SK-N-SH (cell line): ENCODE results near the gene TNIP3. TPM values are rescaled to one million over a fixed set of nuclear protein-coding genes. Genes with fewer than 3 reads are reported as not detected.

Experiments used
- CTCF ChIA-PET: fragments of 300-600, 350-600 bp; formaldehyde crosslinking; extraction: SDS; loops from one replicate; lab custom pipeline; 2021; lab: Yijun Ruan, JAX
- POLR2A ChIA-PET: fragments of 350-600 bp; sonication (Branson Sonifier 250); formaldehyde crosslinking; extraction: SDS; loops from one replicate; lab custom pipeline; 2020; ENCODE audit warnings: antibody characterized with exemption, inconsistent platforms; lab: Yijun Ruan, JAX
- DNase-seq: peaks from one replicate; pipeline ENCODE4 v3.0.0; 2012
- H2AFZ ChIP-seq: fragments of 200-600 bp; sonication (generic); 2 replicates; pipeline ENCODE4 v1.8.1; 2016; ENCODE audit warnings: antibody characterized with exemption, mild to moderate bottlenecking, low read depth
- H3F3A ChIP-seq: fragments of 200-600 bp; sonication (generic); replicated peaks from 2 replicates; pipeline ENCODE3; 2016; ENCODE audit warnings: antibody characterized with exemption, mild to moderate bottlenecking; ENCODE audit not compliant: insufficient read depth
- H3K27ac ChIP-seq, 2 experiments: fragments of 200-500 bp in 1 of 2; fragments of 200-600 bp in 1 of 2; sonication (Bioruptor generic) in 1 of 2; sonication (generic), shearing (Covaris generic) in 1 of 2; 2 replicates each; pipeline versions ENCODE4 v1.5.1 to v1.6.1; 2014 to 2016; ENCODE audit warnings: low read depth in 2 of 2, inconsistent platforms in 1 of 2, low read length in 1 of 2, mild to moderate bottlenecking in 1 of 2, mixed read lengths in 1 of 2
- H3K27me3 ChIP-seq: fragments of 200-600 bp; sonication (generic), shearing (Covaris generic); 2 replicates; pipeline ENCODE4 v1.6.1; 2016; ENCODE audit warnings: mixed run types; ENCODE audit not compliant: insufficient read depth
- H3K36me3 ChIP-seq, 2 experiments: fragments of 200-500 bp in 1 of 2; fragments of 200-600 bp in 1 of 2; sonication (Bioruptor generic) in 1 of 2; sonication (generic) in 1 of 2; replicated peaks in 1 of 2; 2 replicates each; pipeline versions ENCODE3 to v1.5.1; 2014 to 2016; ENCODE audit warnings: low read length in 1 of 2, mild to moderate bottlenecking in 1 of 2; ENCODE audit not compliant: insufficient read depth in 2 of 2, control insufficient read depth in 1 of 2
- H3K4me1 ChIP-seq, 2 experiments: fragments of 200-500 bp in 1 of 2; fragments of 200-600 bp in 1 of 2; sonication (Bioruptor generic) in 1 of 2; sonication (generic), shearing (Covaris generic) in 1 of 2; 2 replicates each; pipeline versions ENCODE4 v1.5.1 to v1.6.1; 2014 to 2016; ENCODE audit warnings: low read depth in 1 of 2, low read length in 1 of 2, mixed run types in 1 of 2; ENCODE audit not compliant: insufficient read depth in 2 of 2, control insufficient read depth in 1 of 2
- H3K4me2 ChIP-seq: fragments of 200-600 bp; sonication (generic), shearing (Covaris generic); 2 replicates; pipeline ENCODE4 v1.6.1; 2017; ENCODE audit warnings: mixed run types
- H3K4me3 ChIP-seq, 2 experiments: fragments of 200-500 bp in 1 of 2; fragments of 200-600 bp in 1 of 2; sonication (Bioruptor generic) in 1 of 2; sonication (generic), shearing (Covaris generic) in 1 of 2; 2 replicates each; pipeline versions ENCODE4 v1.5.1 to v1.8.1; 2014 to 2016; ENCODE audit warnings: low read depth in 2 of 2, inconsistent platforms in 1 of 2, low read length in 1 of 2, mild to moderate bottlenecking in 1 of 2, mixed read lengths in 1 of 2, moderate library complexity in 1 of 2
- H3K79me2 ChIP-seq: fragments of 200-600 bp; sonication (generic); 2 replicates; pipeline ENCODE4 v1.8.1; 2017; ENCODE audit warnings: mild to moderate bottlenecking; ENCODE audit not compliant: insufficient read depth
- H3K9ac ChIP-seq: fragments of 200-600 bp; sonication (generic); 2 replicates; pipeline ENCODE4 v1.6.1; 2017; ENCODE audit warnings: mixed run types
- H3K9me2 ChIP-seq: fragments of 200-600 bp; sonication (generic); 2 replicates; pipeline ENCODE4 v1.6.1; 2017; ENCODE audit warnings: mixed run types
- H3K9me3 ChIP-seq: fragments of 200-600 bp; sonication (generic); 2 replicates; pipeline ENCODE4 v1.6.1; 2017; ENCODE audit warnings: mixed run types, mild to moderate bottlenecking, moderate library complexity
- H4K20me1 ChIP-seq: fragments of 200-600 bp; sonication (generic); 2 replicates; pipeline ENCODE4 v1.6.1; 2017; ENCODE audit warnings: mild to moderate bottlenecking, mixed run types; ENCODE audit not compliant: insufficient read depth
- CTCF ChIP-seq: fragments of 200-600 bp; sonication (generic); IDR thresholded peaks from 2 replicates; pipeline ENCODE4 v1.6.1; 2017; ENCODE audit warnings: antibody characterized with exemption, mild to moderate bottlenecking, moderate library complexity
- ELF1 ChIP-seq: IDR thresholded peaks from 2 replicates; pipeline ENCODE4 v1.4.0; 2012
- EP300 ChIP-seq, 2 experiments: IDR thresholded peaks; 2 replicates each; pipeline versions ENCODE4 v1.4.0 to v1.6.1; 2012; ENCODE audit warnings: borderline replicate concordance in 1 of 2, low read depth in 1 of 2, low read length in 1 of 2
- EZH2phosphoT487 ChIP-seq: fragments of 200-600 bp; sonication (generic); IDR thresholded peaks from 2 replicates; pipeline ENCODE4 v1.6.1; 2017; ENCODE audit warnings: low read depth, mixed run types, mild to moderate bottlenecking, antibody characterized with exemption, moderate library complexity, borderline replicate concordance
- FOSL2 ChIP-seq: IDR thresholded peaks from 2 replicates; pipeline ENCODE4 v1.4.0; 2012; ENCODE audit warnings: low read depth, mild to moderate bottlenecking, moderate library complexity, borderline replicate concordance
- FOXJ3 ChIP-seq: sonication (generic); formaldehyde crosslinking; IDR thresholded peaks from 2 replicates; pipeline ENCODE4 v1.5.1; 2020; ENCODE audit warnings: mild to moderate bottlenecking, missing genetic modification reagents
- GABPA ChIP-seq: IDR thresholded peaks from 2 replicates; pipeline ENCODE4 v1.4.0; 2012; ENCODE audit warnings: low read depth, mild to moderate bottlenecking
- GATA2 ChIP-seq: sonication (generic); formaldehyde crosslinking; IDR thresholded peaks from 2 replicates; pipeline ENCODE4 v1.5.0; 2020; ENCODE audit warnings: mild to moderate bottlenecking, missing genetic modification reagents
- JUND ChIP-seq: IDR thresholded peaks from 2 replicates; pipeline ENCODE4 v1.4.0; 2012
- MAX ChIP-seq: IDR thresholded peaks from 2 replicates; pipeline ENCODE4 v1.4.0; 2012; ENCODE audit warnings: low read depth
- MEF2A ChIP-seq: IDR thresholded peaks from 2 replicates; pipeline ENCODE4 v1.4.0; 2012; ENCODE audit warnings: low read depth, borderline replicate concordance
- NFIC ChIP-seq: IDR thresholded peaks from 2 replicates; pipeline ENCODE4 v1.4.0; 2012; ENCODE audit warnings: borderline replicate concordance
- RCOR1 ChIP-seq: fragments of 150-350 bp; IDR thresholded peaks from 2 replicates; pipeline ENCODE4 v1.6.1; 2017; ENCODE audit warnings: antibody characterized with exemption, low read length
- REST ChIP-seq: IDR thresholded peaks from 2 replicates; pipeline ENCODE4 v1.6.1; 2012; ENCODE audit warnings: mild to moderate bottlenecking, low read depth, low read length, moderate library complexity
- SMC3 ChIP-seq: IDR thresholded peaks from 2 replicates; pipeline ENCODE4 v1.6.1; 2012; ENCODE audit warnings: low read depth, low read length, improper control_type of control experiment
- TCF12 ChIP-seq: IDR thresholded peaks from 2 replicates; pipeline ENCODE4 v1.4.0; 2012
- TEAD4 ChIP-seq: IDR thresholded peaks from 2 replicates; pipeline ENCODE4 v1.4.0; 2012; ENCODE audit warnings: mild to moderate bottlenecking, borderline replicate concordance; ENCODE audit not compliant: insufficient read depth
- USF2 ChIP-seq: fragments of 150-350 bp; IDR thresholded peaks from 2 replicates; pipeline ENCODE4 v1.6.1; 2017; ENCODE audit warnings: antibody characterized with exemption, low read length, low read depth, borderline replicate concordance
- YY1 ChIP-seq: IDR thresholded peaks from 2 replicates; pipeline ENCODE4 v1.4.0; 2012; ENCODE audit warnings: low read depth, mild to moderate bottlenecking
- WGBS: methylation state at CpG from one replicate; pipeline ENCODE4 v1.1.6; 2017; ENCODE audit warnings: low lambda C conversion rate; 5-methylcytosine and 5-hydroxymethylcytosine counted together
- polyA plus RNA-seq, 3 experiments: library from polyadenylated mRNA; depleted of rRNA; stranded (reverse); fragments of >200 nt; gene quantifications; 2 replicates each; pipeline ENCODE4 v1.2.3, GENCODE V29; 2012

Gene TNIP3
- polyA plus RNA-seq, 1 of the 3 experiments (the other 2 are of a cell fraction), result 0.15 TPM

GRCh38 chr4:121126449-121127006 is 37.6 kb downstream of the TNIP3 start:
- POLR2A ChIA-PET, result no interaction called here
- H3K4me3 ChIP-seq, result no peak overlapping the region
- H3K9ac ChIP-seq, result no peak overlapping the region
- no peaks in the 10 kb centered on the region for H3K79me2 ChIP-seq
- WGBS, result 45% methylated on average over 6 of the region's 6 CpGs
- no peak overlapping the region for H2AFZ ChIP-seq
- CTCF ChIA-PET, result interaction anchor here (0.8 to 1.6 kb wide), 3 partner anchors 11 to 66 kb away, joined by 3 to 5 read pairs (median 4); no protein-coding TSS in a partner anchor
- H4K20me1 ChIP-seq, result no peaks in the 10 kb centered on the region
- no peak overlapping the region for H3K4me2 ChIP-seq
- no peaks in the 10 kb centered on the region for H3K36me3 ChIP-seq
- peak; percentile 28 for DNase-seq
- no peaks in the 10 kb centered on the region for H3K9me3 ChIP-seq
- TF ChIP-seq SMC3 (no peak), EP300 (IDR thresholded peaks at IDR 0.05; ENCODE audit: borderline replicate concordance in 1 of 2, low read depth in 1 of 2, low read length in 1 of 2) (peak in 1 of 2 experiments; percentile 31; a peak in 1 of 4 replicates), RCOR1 (peak; percentile 66; the same call in 1 of the 2 replicates), MEF2A (no peak)
- no peaks in the 10 kb centered on the region for H3F3A ChIP-seq
- H3K27me3 ChIP-seq, result no peaks in the 10 kb centered on the region
- peaks cover 0 to 6% of the 10 kb centered on the region in 2 experiments; a peak in 1 of 4 replicates for H3K4me1 ChIP-seq
- no peaks in the 10 kb centered on the region for H3K9me2 ChIP-seq
- no peak overlapping the region for H3K27ac ChIP-seq

- 94% methylated on average over 3 of the region's 3 CpGs for WGBS
- H3K9me3 ChIP-seq, result no peaks in the 10 kb centered on the region
These were observed 38.6 kb downstream of the TNIP3 start for GRCh38 chr4:121125498-121125885.

More at GRCh38 chr4:121125498-121125885, 38.6 kb downstream of the TNIP3 start:
- DNase-seq, result no peak
- Histone ChIP-seq H3K79me2 (no peaks in the 10 kb centered on the region), H4K20me1 (no peaks in the 10 kb centered on the region), H3K36me3 (no peaks in the 10 kb centered on the region), H3K27me3 (no peaks in the 10 kb centered on the region), H3F3A (no peaks in the 10 kb centered on the region), H3K9me2 (no peaks in the 10 kb centered on the region), H3K4me3 (no peak overlapping the region), H3K4me1 (peaks cover 0 to 6% of the 10 kb centered on the region in 2 experiments; a peak in 1 of 4 replicates), H3K9ac (no peak overlapping the region), H3K27ac (no peak overlapping the region), H2AFZ (no peak overlapping the region), H3K4me2 (no peak overlapping the region)
- POLR2A ChIA-PET, result no interaction called here
- CTCF ChIA-PET, result no interaction called here
- no peak for TF ChIP-seq GABPA
- no peak for TF ChIP-seq USF2
- no peak for TF ChIP-seq JUND
- TF ChIP-seq FOSL2, result no peak
- no peak for TF ChIP-seq MAX
- no peak for TF ChIP-seq GATA2 (CRISPR knock-in tag)
- no peak for TF ChIP-seq TCF12
- no peak for TF ChIP-seq NFIC
- no peak for TF ChIP-seq EZH2phosphoT487
- no peak for TF ChIP-seq YY1
- no peak for TF ChIP-seq CTCF
- TF ChIP-seq EP300 (IDR thresholded peaks at IDR 0.05; ENCODE audit: borderline replicate concordance in 1 of 2, low read depth in 1 of 2, low read length in 1 of 2), result no peak
- no peak for TF ChIP-seq ELF1
- no peak for TF ChIP-seq TEAD4
- TF ChIP-seq SMC3, result no peak
- no peak for TF ChIP-seq FOXJ3 (CRISPR knock-in tag)
- no peak for TF ChIP-seq REST
